ENCODE data around the gene GNB1L. TPM values are rescaled to one million over a fixed set of nuclear protein-coding genes. Genes with fewer than 3 reads are reported as not detected.

GNB1L gene
- total and polyA plus RNA-seq, 9 of the 15 experiments (the other 6 are each of a cell fraction or from before 2014, with no cell fraction given), result 0.56 to 50.5 (median 10.2) TPM

GRCh38 chr22:19734163-19734562 lies 120.5 kb downstream of the GNB1L start:
- H3K27ac ChIP-seq (ENCODE audit: extremely low read depth, low read depth, low read length), result no peak overlapping the region
- H3K4me3 ChIP-seq, result no peak overlapping the region
- no peaks in the 10 kb centered on the region for H3K9me1 ChIP-seq (ENCODE audit: control insufficient read depth, insufficient read depth, low read length)
- WGBS (ENCODE audit: insufficient coverage, low coverage, missing lambda C conversion rate), result 16% methylated on average over 7 of the region's 7 CpGs
- no peak overlapping the region for H3K4me2 ChIP-seq (ENCODE audit: insufficient read depth, low read length)
- H3K4me1 ChIP-seq (replicated peaks in 1 of 2; ENCODE audit: control insufficient read depth in 2 of 2, insufficient read depth in 2 of 2, low read length in 2 of 2), result peaks cover 11 to 71% of the 10 kb centered on the region in 2 experiments
- H4K20me1 ChIP-seq (replicated peaks; ENCODE audit: control insufficient read depth, insufficient read depth, low read length), result peaks cover 16% of the 10 kb centered on the region
- 0 out of 4 replicates have a peak overlapping the region, but pooled peaks of 1 of the 2 experiments have one; percentile 6 for H3K9ac ChIP-seq (ENCODE audit: insufficient read depth in 1 of 2, low read depth in 2 of 2, low read length in 2 of 2)
- ATAC-seq (no peak), FAIRE-seq (no peak), DNase-seq (ENCODE audit: extremely low read depth in 1 of 4, low spot score in 3 of 4) (no peak)
- no peaks in the 10 kb centered on the region for H3K9me3 ChIP-seq (replicated peaks; ENCODE audit: control insufficient read depth, insufficient read depth, low read depth, low read length)
- in situ Hi-C loops (cut with MboI) (loop anchor here (5.0 kb wide), 1 partner anchor 178 kb away; no protein-coding TSS in a partner anchor), intact Hi-C loops (cut with micrococcal nuclease) (loop anchor here (5.0 kb wide), 2 partner anchors 158 to 383 kb away; partner anchors contain the start of genes RANBP1 and TRMT2A)
- ChIA-PET POLR2A (interaction anchor here (0.7 to 2.4 kb wide), 3 partner anchors 10 to 179 kb away, joined by 4 to 10 read pairs (median 4); partner anchors contain the start of gene GP1BB), CTCF (ENCODE audit: low intra/inter-chr PET ratio) (no interaction called here)
- no peaks in the 10 kb centered on the region for H3K79me2 ChIP-seq (ENCODE audit: control insufficient read depth, insufficient read depth, low read length)
- no peaks in the 10 kb centered on the region for H3K36me3 ChIP-seq (ENCODE audit: control insufficient read depth, insufficient read depth, low read length)
- BruUV-seq (replicated peaks), result no TSS peak
- peaks cover 0 to 43% of the 10 kb centered on the region in 2 experiments; a peak in 3 of 5 replicates for H3K27me3 ChIP-seq (ENCODE audit: control insufficient read depth in 2 of 2, insufficient read depth in 2 of 2, low read length in 2 of 2)
- H2AFZ ChIP-seq (ENCODE audit: low read depth, low read length), result no peak overlapping the region
- TF ChIP-seq RFX1 (IDR thresholded peaks at IDR 0.05), result no peak
- TF ChIP-seq ZNF395 (CRISPR knock-in tag; IDR thresholded peaks at IDR 0.05), result no peak
- no peak for TF ChIP-seq ZNF766 (CRISPR knock-in tag; conservative IDR thresholded peaks at IDR 0.05)
- no peak for TF ChIP-seq FOSL1 (tag; conservative IDR thresholded peaks at IDR 0.05)
- TF ChIP-seq ELK1 (CRISPR knock-in tag; IDR thresholded peaks at IDR 0.05), result no peak
- 0 out of 2 replicates have a peak, but pooled peaks have one; percentile 7 for TF ChIP-seq THAP12 (CRISPR knock-in tag; IDR thresholded peaks at IDR 0.05)
- no peak for TF ChIP-seq ILF3 (IDR thresholded peaks at IDR 0.05; ENCODE audit: borderline replicate concordance)
- no peak for TF ChIP-seq ZBTB34 (CRISPR knock-in tag; IDR thresholded peaks at IDR 0.05)
- TF ChIP-seq WHSC1 (IDR thresholded peaks at IDR 0.05; ENCODE audit: low read length), result peak; percentile 51
- peak; percentile 25 for TF ChIP-seq HNRNPLL (IDR thresholded peaks at IDR 0.05; ENCODE audit: low read depth, low read length, poor library complexity, severe bottlenecking)
- TF ChIP-seq SMARCA5 (IDR thresholded peaks at IDR 0.05), result no peak
- no peak for TF ChIP-seq ZNF24 (IDR thresholded peaks at IDR 0.05)
- TF ChIP-seq RCOR1 (IDR thresholded peaks at IDR 0.05; ENCODE audit: borderline replicate concordance in 1 of 2, low read depth in 2 of 2, low read length in 2 of 2), result no peak
- TF ChIP-seq NFIC (IDR thresholded peaks at IDR 0.05), result no peak
- no peak for TF ChIP-seq ID3 (CRISPR knock-in tag; IDR thresholded peaks at IDR 0.05)
- 0 out of 2 replicates have a peak, but pooled peaks have one; percentile 22 for TF ChIP-seq ID3 (tag; IDR thresholded peaks at IDR 0.05)
